Mucosa of rectum (tissue), 2 donors: ENCODE measurements around the gene FNBP1L.

Experiments used
- H3K27ac ChIP-seq, 2 donors: one replicate each; pipeline ENCODE4 v1.7.0; 2013; ENCODE audit warnings: inconsistent platforms in 2 of 2, low read depth in 2 of 2, low read length in 2 of 2
- H3K27me3 ChIP-seq, 2 donors: one replicate each; pipeline ENCODE4 v1.7.0; 2013; ENCODE audit warnings: low read length in 2 of 2; ENCODE audit not compliant: control insufficient read depth in 2 of 2, insufficient read depth in 2 of 2
- H3K36me3 ChIP-seq, 2 donors: one replicate each; pipeline ENCODE4 v1.7.0; 2013; ENCODE audit warnings: low read length in 2 of 2; ENCODE audit not compliant: control insufficient read depth in 2 of 2, insufficient read depth in 2 of 2
- H3K4me1 ChIP-seq, 2 donors: one replicate each; pipeline ENCODE4 v1.7.0; 2013; ENCODE audit warnings: low read length in 2 of 2, mild to moderate bottlenecking in 1 of 2; ENCODE audit not compliant: control insufficient read depth in 2 of 2, insufficient read depth in 2 of 2
- H3K4me3 ChIP-seq, 2 donors: one replicate each; pipeline ENCODE4 v1.7.0; 2013; ENCODE audit warnings: low read length in 2 of 2
- H3K9ac ChIP-seq, 2 donors: one replicate each; pipeline ENCODE4 v1.7.0; 2013; ENCODE audit warnings: low read length in 2 of 2, low read depth in 1 of 2, mild to moderate bottlenecking in 1 of 2
- H3K9me3 ChIP-seq, 2 donors: one replicate each; pipeline ENCODE4 v1.7.0; 2013; ENCODE audit warnings: low read length in 2 of 2; ENCODE audit not compliant: control insufficient read depth in 2 of 2
- donor health status: healthy.
- donor health status: Normal muscosa, but diverticular disease.

The FNBP1L gene

GRCh38 chr1:93447481-93448291, at the start of gene FNBP1L:
Gene FNBP1L (plus strand): TSS chr1:93448118. CDS start chr1:93448282, 164 bp downstream.
- Histone ChIP-seq H3K4me1 (peaks cover 5 to 9% of the 10 kb centered on the region in 2 donors), H3K27me3 (no peaks in the 10 kb centered on the region), H3K36me3 (no peaks in the 10 kb centered on the region), H3K9me3 (no peaks in the 10 kb centered on the region), H3K9ac (peak within 1 kb of the TSS; percentile 81 to 97), H3K4me3 (peak within 1 kb of the TSS; percentile 94 to 95), H3K27ac (peak within 1 kb of the TSS; percentile 92 to 97)

- no peaks in the 10 kb centered on the region for H3K27me3 ChIP-seq
Observed at GRCh38 chr1:93399781-93400180, 48.1 kb upstream of the FNBP1L start.

GRCh38 chr1:93408203-93408602, 39.7 kb upstream of the FNBP1L start:
- no peaks in the 10 kb centered on the region for H3K27me3 ChIP-seq
- H3K4me3 ChIP-seq = no peak overlapping the region
- no peak overlapping the region for H3K9ac ChIP-seq
- no peaks in the 10 kb centered on the region for H3K9me3 ChIP-seq
- H3K4me1 ChIP-seq = no peaks in the 10 kb centered on the region
- H3K36me3 ChIP-seq = no peaks in the 10 kb centered on the region
- no peak overlapping the region for H3K27ac ChIP-seq

More at GRCh38 chr1:93399781-93400180, 48.1 kb upstream of the FNBP1L start:
- H3K36me3 ChIP-seq = no peaks in the 10 kb centered on the region
- no peak overlapping the region for H3K9ac ChIP-seq
- H3K4me1 ChIP-seq = no peaks in the 10 kb centered on the region
- H3K9me3 ChIP-seq = no peaks in the 10 kb centered on the region
- no peak overlapping the region for H3K4me3 ChIP-seq
- H3K27ac ChIP-seq = no peak overlapping the region

- H3K4me1 ChIP-seq = no peaks in the 10 kb centered on the region
- no peak overlapping the region for H3K9ac ChIP-seq
- H3K27ac ChIP-seq = no peak overlapping the region
- H3K4me3 ChIP-seq = no peak overlapping the region
- no peaks in the 10 kb centered on the region for H3K27me3 ChIP-seq
- no peaks in the 10 kb centered on the region for H3K36me3 ChIP-seq
- H3K9me3 ChIP-seq = no peaks in the 10 kb centered on the region
Observed at GRCh38 chr1:93411000-93411399, 36.9 kb upstream of the FNBP1L start.

GRCh38 chr1:93414749-93415148, 33.2 kb upstream of the FNBP1L start:
- Histone ChIP-seq H3K9ac (no peak overlapping the region), H3K36me3 (no peaks in the 10 kb centered on the region), H3K9me3 (no peaks in the 10 kb centered on the region), H3K27ac (no peak overlapping the region), H3K27me3 (no peaks in the 10 kb centered on the region), H3K4me1 (no peaks in the 10 kb centered on the region), H3K4me3 (no peak overlapping the region)

- Histone ChIP-seq H3K9ac (no peak overlapping the region), H3K27me3 (no peaks in the 10 kb centered on the region), H3K27ac (no peak overlapping the region), H3K4me1 (no peaks in the 10 kb centered on the region), H3K36me3 (no peaks in the 10 kb centered on the region), H3K4me3 (no peak overlapping the region), H3K9me3 (no peaks in the 10 kb centered on the region)
Observed at GRCh38 chr1:93415296-93415695, 32.6 kb upstream of the FNBP1L start.

- Histone ChIP-seq H3K9ac (no peak overlapping the region), H3K27me3 (no peaks in the 10 kb centered on the region), H3K36me3 (no peaks in the 10 kb centered on the region), H3K27ac (no peak overlapping the region), H3K4me1 (no peaks in the 10 kb centered on the region), H3K9me3 (no peaks in the 10 kb centered on the region), H3K4me3 (no peak overlapping the region)
Observed at GRCh38 chr1:93416183-93416582, 31.7 kb upstream of the FNBP1L start.

- Histone ChIP-seq H3K9me3 (no peaks in the 10 kb centered on the region), H3K4me1 (no peaks in the 10 kb centered on the region), H3K27ac (no peak overlapping the region), H3K9ac (no peak overlapping the region), H3K36me3 (no peaks in the 10 kb centered on the region), H3K27me3 (no peaks in the 10 kb centered on the region), H3K4me3 (no peak overlapping the region)
Observed at GRCh38 chr1:93419344-93419743, 28.6 kb upstream of the FNBP1L start.

GRCh38 chr1:93420400-93420799, 27.5 kb upstream of the FNBP1L start:
- Histone ChIP-seq H3K27me3 (no peaks in the 10 kb centered on the region), H3K9me3 (no peaks in the 10 kb centered on the region), H3K36me3 (no peaks in the 10 kb centered on the region), H3K4me1 (no peaks in the 10 kb centered on the region), H3K4me3 (no peak overlapping the region), H3K27ac (no peak overlapping the region), H3K9ac (no peak overlapping the region)

GRCh38 chr1:93426181-93426580, 21.7 kb upstream of the FNBP1L start:
- Histone ChIP-seq H3K27ac (no peak overlapping the region), H3K4me1 (no peaks in the 10 kb centered on the region), H3K36me3 (no peaks in the 10 kb centered on the region), H3K4me3 (no peak overlapping the region), H3K27me3 (no peaks in the 10 kb centered on the region), H3K9me3 (no peaks in the 10 kb centered on the region), H3K9ac (no peak overlapping the region)
